ENCODE results near the gene EP400.
"Not testable (repeated sequence)": the region's sequence is repeated elsewhere in the genome, so short reads cannot be mapped to it uniquely, and the experiment has no call there.

The EP400 gene

GRCh38 chr12:132095520-132096409, 146.0 kb downstream of the EP400 start:
- no peak for DNase-seq

DNA sequence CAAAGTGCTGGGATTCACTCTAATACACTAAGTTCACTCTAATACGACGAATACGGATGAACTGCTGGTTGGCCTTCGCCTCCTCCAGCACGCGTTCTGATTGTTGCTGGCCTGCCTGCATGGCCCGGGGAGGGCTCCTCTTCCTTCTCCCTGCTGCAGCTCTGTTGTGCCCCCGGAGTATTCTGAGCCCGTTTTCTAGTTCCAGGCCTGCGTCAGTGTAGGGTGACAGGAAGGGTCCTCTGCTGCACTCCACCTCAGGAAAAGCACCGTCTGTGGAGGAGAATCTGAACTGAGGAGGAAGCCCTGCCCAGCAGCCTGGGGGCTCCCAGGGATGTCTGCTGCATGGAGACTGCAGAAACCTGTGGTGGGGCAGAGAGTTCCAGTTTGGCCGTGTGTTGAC, 150.0 kb downstream of the EP400 start:
- no peak for DNase-seq

DNA sequence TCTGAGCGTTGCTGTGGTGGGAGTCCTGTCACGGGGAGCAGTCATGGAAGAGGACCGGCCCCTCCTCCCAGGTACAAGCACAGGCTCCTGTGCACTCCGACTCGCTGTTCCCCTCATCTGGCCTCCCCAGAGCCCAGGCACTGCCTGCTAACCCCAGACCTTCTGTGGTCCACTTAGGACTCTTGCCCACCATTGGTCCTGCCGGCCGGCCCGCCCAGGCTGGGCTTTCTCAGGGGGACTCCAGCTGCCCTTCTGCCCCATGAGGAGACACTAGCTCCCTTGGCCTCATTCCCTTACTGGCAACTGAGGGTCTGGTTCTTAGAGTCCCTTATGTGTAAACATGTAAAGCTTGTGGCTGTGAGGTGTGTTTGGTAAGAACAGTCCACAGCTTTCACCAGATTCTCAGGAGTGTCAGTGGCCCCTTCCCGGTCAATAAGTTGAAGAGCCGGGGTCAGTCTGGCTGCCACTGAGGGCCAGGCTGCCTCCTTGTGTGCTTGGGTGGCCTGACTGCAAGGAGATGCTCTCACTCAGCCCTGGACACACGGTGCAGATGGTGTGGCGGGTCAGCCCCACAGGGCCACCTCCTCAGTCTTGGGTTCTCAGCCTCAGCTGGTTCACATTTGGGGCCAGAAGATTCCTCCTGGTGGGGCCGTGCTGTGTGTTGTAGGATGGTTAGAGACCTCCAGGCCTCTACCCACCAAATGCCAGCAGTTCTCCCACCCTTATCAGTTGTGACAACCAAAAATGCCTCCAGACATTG, 150.7 kb downstream of the EP400 start:
- no peak for DNase-seq

DNA sequence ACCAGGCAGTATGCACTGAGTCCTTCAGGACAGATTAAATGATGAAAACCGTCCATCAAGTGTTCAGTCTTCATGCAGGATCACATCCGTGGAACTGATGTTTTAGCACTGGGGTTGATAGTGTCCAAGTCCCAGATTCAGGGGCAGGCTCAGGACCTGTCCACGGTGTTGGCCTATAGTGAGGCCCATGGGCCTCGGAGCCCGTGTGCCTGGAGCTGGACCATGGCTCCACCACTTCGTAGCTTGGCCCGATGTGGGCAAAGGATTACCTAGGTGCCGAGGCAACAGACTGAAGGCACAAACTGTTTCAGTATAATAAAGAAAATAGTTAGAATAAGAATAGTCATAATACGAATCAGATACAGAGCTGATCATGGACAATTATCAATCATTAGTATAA, 152.6 kb downstream of the EP400 start:
- no peak for DNase-seq

- DNase-seq, result not testable (repeated sequence)
These were observed 153.3 kb downstream of the EP400 start for GRCh38 chr12:132103072-132103471.

GRCh38 chr12:132103542-132104308, 154.0 kb downstream of the EP400 start:
- DNase-seq, result no peak

- no peak for DNase-seq
These were observed 155.7 kb downstream of the EP400 start for GRCh38 chr12:132105467-132105866.

- DNase-seq, result no peak
These were observed 157.2 kb downstream of the EP400 start for GRCh38 chr12:132106921-132107320.

GRCh38 chr12:132108211-132108832, 158.6 kb downstream of the EP400 start:
- no peak for DNase-seq

DNA sequence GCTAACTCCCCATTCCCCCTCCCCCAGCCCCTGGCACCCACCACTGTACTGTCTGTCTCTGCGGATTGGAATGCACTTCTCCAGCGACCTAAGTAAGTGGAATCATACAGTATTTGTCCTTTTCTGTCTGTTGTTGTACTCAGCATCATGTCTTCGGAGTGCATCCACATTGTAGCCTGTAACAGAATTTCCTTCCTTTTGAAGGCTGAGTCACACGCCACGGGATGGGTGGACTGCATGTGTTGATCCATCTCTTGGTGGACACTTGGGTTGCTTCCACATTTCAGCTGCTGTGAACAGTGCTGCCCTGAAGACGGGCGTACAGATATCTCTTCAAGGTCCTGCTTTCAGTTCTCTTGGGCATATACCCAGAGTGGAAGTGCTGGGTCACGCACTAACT, 160.0 kb downstream of the EP400 start:
- DNase-seq, result no peak

GRCh38 chr12:132110677-132111076, 160.9 kb downstream of the EP400 start:
- no peak for DNase-seq

DNA sequence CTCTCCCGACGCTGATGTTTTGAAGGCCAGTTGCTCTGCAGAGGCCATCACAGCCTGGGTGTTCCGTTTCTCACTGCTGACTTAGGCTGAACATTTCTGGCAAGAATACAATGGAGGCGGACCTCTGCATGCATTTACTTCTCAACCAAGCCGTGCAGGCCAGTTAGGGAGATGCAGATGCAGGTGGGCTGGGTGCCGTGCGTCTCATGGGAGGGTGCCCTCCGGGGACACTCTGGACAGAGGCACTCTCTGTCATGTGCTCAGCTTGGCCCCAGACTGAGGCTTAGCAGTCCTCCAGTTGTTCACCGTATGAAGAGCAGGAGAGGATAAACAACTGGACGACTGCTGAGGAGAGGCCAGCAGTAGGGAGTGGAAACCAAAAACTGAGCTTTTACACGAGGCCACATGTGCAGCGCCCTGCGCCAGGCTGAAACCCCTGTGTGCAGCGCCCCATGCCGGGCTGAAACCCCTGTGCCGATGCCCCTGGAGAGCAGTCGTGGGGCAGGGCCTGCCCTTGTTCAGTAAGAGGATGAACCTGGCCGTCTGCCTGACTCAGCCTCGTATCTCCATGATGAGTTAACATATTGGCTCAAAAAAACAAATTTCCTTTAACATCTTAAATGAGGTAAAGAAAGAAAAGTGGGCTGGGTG, 162.0 kb downstream of the EP400 start:
- no peak for DNase-seq

GRCh38 chr12:132114667-132115066, 164.9 kb downstream of the EP400 start:
- DNase-seq, result no peak

- DNase-seq, result no peak
These were observed 165.8 kb downstream of the EP400 start for GRCh38 chr12:132115500-132115899.

GRCh38 chr12:132116709-132117557, 167.2 kb downstream of the EP400 start:
- DNase-seq, result no peak

GRCh38 chr12:132117558-132117875, 167.8 kb downstream of the EP400 start:
- DNase-seq, result no peak

- DNase-seq, result no peak
These were observed 169.1 kb downstream of the EP400 start for GRCh38 chr12:132118876-132119275.

DNA sequence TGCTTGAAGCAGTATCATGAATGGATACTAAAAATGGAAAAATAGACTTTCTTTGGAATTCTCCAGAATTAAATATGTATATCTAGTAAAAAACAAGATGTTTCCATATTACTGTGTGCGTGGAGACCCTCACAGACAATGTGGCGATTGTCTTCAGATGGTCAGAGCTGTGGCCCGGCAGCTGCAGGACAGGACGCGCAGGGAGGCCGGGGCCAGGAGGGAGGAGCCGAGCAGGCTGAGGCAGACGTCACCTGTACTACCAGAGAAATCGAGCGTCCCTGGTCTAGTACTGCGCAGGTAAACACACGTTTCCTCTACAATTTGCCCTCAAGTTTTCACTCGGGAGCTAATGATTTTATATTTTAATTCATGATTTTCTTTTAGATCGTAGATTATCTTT, 171.5 kb downstream of the EP400 start:
- DNase-seq, result no peak

DNA sequence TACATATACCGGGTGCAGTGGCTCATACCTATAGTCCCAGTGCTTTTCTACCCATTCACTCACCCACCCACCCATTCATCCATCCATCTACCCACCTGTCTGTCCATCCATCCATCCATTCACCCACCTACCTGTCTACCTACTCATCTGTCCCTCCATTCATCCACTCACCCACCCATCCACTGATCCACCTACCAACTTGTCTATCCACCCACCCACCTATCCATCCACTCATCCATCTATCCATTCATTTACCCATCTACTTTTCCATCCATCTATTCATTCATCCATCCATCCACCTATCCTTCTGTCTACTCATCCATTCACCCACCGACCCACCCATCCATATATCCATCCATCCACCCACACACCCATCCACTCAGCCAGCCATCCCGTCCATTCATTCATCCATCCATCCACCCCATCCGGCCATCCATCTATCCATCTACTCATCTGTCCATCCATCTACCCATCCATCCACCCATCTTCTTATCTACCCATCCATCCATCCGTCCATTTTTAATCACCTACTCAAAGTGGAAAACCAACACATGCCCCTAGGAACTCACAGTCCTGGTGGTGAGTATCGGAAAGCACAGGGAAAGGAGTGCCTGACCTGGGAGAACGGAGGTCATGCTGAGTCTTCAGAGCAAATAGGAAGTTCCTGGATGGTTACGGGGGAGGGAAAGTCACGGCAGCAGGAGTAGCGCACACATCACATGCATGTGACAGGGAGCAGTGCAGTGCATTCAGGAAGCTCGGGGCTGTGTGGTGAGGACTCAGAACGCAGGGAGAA, 174.4 kb downstream of the EP400 start:
- no peak for DNase-seq

DNA sequence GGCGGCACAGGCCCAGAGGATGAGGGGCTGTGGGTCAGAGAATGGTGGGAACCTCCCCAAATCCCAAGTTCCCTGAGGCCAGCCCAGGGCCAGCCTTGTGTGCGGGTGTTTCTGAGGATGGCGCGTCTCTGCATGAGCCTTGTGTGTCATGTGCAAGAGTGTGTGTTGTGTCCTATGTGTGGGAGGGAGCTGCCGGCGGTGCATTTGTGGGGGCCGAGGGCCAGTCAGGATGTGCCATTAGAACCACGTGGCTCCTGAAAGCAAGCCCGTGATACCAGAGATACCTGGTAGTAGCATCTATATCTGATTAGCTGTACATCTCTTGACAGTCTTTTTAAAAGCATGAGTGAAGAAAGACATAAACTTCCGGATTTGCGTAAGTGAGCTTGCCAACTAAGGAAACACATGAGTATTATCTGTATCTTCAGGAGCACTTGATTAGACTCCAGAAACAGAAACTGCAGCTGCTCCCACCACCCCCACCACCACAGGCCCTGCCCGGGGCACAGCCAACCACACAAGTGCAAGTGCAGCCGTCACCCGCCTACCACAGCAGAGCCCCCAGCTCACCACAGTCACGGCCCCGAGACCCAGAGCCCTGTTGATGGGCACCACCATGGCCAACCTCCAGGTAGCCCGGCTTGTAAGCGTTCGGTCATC, 175.2 kb downstream of the EP400 start:
- DNase-seq, result no peak

All from bone marrow (tissue), 2 donors.